Measurements from ENCODE around the gene CACNA1B.

- TF ChIP-seq USF2 (IDR thresholded peaks at IDR 0.05; ENCODE audit: borderline replicate concordance, low read depth, low read length) (no peak), CTCF (IDR thresholded peaks at IDR 0.05) (no peak)
Observed at GRCh38 chr9:137955224-137955570, 77.6 kb downstream of the CACNA1B start.

All from SK-N-SH (cell line).